Heart left ventricle (tissue), 16 donors: Measurements from ENCODE around the gene THRAP3. TPM values are rescaled to one million over a fixed set of nuclear protein-coding genes. Genes with fewer than 3 reads are reported as not detected.

Source experiments
- ATAC-seq, 4 donors: fragments of 200-7000 bp; cut with Tn5 transposase; one replicate each; pipeline ENCODE4 v1.9.1; 2020 to 2022; ENCODE audit warnings: moderate library complexity in 4 of 4, mild to moderate bottlenecking in 3 of 4, moderate number of reproducible peaks in 1 of 4
- DNase-seq, 5 donors: peaks; one replicate each; pipeline ENCODE4 v3.0.0-alpha.2; 2020
- H3K27ac ChIP-seq, 12 donors: fragments of 200-600 bp; sonication (generic) in 4 of 12; one replicate each; pipeline versions ENCODE4 v1.5.0 to v1.8.0; 2016 to 2022; ENCODE audit warnings: mild to moderate bottlenecking in 2 of 12
- H3K27me3 ChIP-seq, 9 donors: fragments of 200-600 bp; sonication (generic) in 2 of 9; one replicate each; pipeline versions ENCODE4 v1.5.1 to v1.8.0; 2016 to 2022; ENCODE audit warnings: mild to moderate bottlenecking in 3 of 9
- H3K36me3 ChIP-seq, 9 donors: fragments of 200-600 bp; sonication (generic) in 2 of 9; one replicate each; pipeline versions ENCODE4 v1.5.0 to v1.8.0; 2018 to 2022; ENCODE audit warnings: mild to moderate bottlenecking in 2 of 9
- H3K4me1 ChIP-seq, 12 donors: fragments of 200-600 bp; sonication (generic) in 4 of 12; one replicate each; pipeline versions ENCODE4 v1.5.0 to v1.8.0; 2016 to 2022; ENCODE audit warnings: mild to moderate bottlenecking in 3 of 12
- H3K4me3 ChIP-seq, 12 donors: fragments of 200-600 bp; sonication (generic) in 4 of 12; one replicate each; pipeline versions ENCODE4 v1.5.0 to v1.8.0; 2017 to 2022; ENCODE audit warnings: mild to moderate bottlenecking in 9 of 12, moderate library complexity in 4 of 12
- H3K9me3 ChIP-seq, 12 donors: fragments of 200-600 bp; sonication (generic) in 4 of 12; one replicate each; pipeline versions ENCODE4 v1.5.0 to v1.8.0; 2016 to 2022; ENCODE audit warnings: mild to moderate bottlenecking in 1 of 12
- POLR2A ChIP-seq, 2 donors: fragments of 450-650 bp; IDR thresholded peaks; one replicate each; pipeline ENCODE4 v1.6.1; 2017; ENCODE audit warnings: antibody characterized with exemption in 2 of 2, mild to moderate bottlenecking in 2 of 2, moderate library complexity in 2 of 2
- WGBS, 4 donors: extraction: QIAGEN DNeasy Blood & Tissue Kit in 2 of 4; methylation state at CpG; one replicate each; pipeline versions ENCODE4 v1.1.5 to v1.1.7; 2013 to 2018; 5-methylcytosine and 5-hydroxymethylcytosine counted together
- intact Hi-C, 10 donors: fragments of 100-400 bp; cut with DNase I; formaldehyde crosslinking; loops; one replicate each; pipeline versions ENCODE4 v1.11.1 to v1.14.2; 2022
- polyA plus RNA-seq, 2 donors: library from polyadenylated mRNA; stranded (reverse); fragments of 200-250 nt; gene quantifications; one replicate each; pipeline ENCODE4 v1.2.3, GENCODE V29; 2013
- total RNA-seq, 9 donors: library from RNA; depleted of rRNA in 2 of 9; stranded (reverse); fragments of >200 nt in 2 of 9; fragmentation: NEBNext Ultra II Directional in 3 of 9; extraction: Animal tissue kit (Norgen Biotek cat#: 25700) in 3 of 9; gene quantifications; one replicate each; pipeline versions ENCODE4 v1.1.0 to v1.2.4, GENCODE V29; 2016 to 2023
- TF ChIP-seq, protein P1 (sequence below), 12 donors: fragments of 200-600 bp; sonication (generic) in 4 of 12; IDR thresholded peaks; one replicate each; pipeline versions ENCODE4 v1.5.0 to v1.8.0; 2018 to 2022; ENCODE audit warnings: antibody characterized with exemption in 12 of 12, mild to moderate bottlenecking in 5 of 12
- donor health status: ischemic (EF 13 %, LVEDD 7.1; RV severe dilation, severe dysfunction).
- donor health status: healthy with polysubstance abuse.
- donor health status: DM: no; HTN: yes; CAD: no.
- donor health status: DM: no; HTN: no; CAD: no.
- donor health status: ischemic (EF 25% LVEDD 6.9; RV normal size, moderate dysfunction).
- donor health status: ischemic (EF 25% LVEDD 5.7; RV mildly dilated, moderate dysfunction).
- donor health status: healthy.
- donor health status: DM: yes; HTN: yes; CAD: no.
- donor health status: ischemic (EF 35%, LVEDD 5.7; RV mildly dilated, moderate dysfunction).
- donor health status: nonischemic (EF 11% LVEDD 7.7; RV severe dilation, severe dysfunction).
- donor health status: DM: yes; HTN: yes; CAD: no.
- donor health status: PGD.
- donor health status: ischemic (EF 29% LVEDD 5.4; RV normal size, mild dysfunction).
- donor health status: nonischemic (EF 23%, LVEDD 6.1; RV moderate dilation, normal function).

THRAP3 gene
- total and polyA plus RNA-seq, 11 donors: 27.9 to 106 (median 90.1) TPM

DNA sequence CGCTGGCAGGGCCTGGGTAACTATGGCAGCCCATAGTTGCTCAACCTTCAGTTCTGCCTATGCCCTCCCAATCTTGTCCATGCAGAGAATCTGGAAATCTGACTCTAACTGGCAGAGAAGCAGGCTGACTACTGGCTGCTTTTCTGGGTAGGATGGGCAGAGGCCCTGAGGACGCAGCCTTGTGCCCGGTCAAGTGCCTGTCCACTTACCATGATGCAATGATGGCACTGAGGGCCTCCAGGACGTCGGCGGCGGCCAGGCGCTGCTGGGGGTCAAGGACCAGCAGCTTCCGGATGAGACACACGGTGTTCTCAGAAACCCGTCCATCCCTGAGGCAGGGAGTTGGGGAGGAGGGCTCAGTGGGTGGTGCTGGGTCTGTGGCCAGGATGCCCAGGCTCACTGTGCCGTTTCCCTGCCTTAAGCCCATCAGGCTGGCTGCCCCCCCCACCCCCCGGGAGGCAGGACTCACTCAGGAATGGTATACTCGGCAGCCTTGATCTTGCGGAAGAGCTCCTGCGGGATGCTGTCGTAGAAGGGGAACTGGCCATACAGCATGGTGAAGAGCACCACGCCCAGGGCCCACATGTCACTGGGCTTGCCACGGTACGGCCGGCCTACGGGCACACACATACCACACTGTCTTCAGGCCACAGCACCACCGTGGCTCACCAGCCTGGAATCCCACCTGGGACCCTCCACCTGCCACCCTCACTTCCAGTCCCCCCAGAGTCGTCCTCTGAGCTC is 119.6 kb downstream of the THRAP3 start:
- H3K36me3 ChIP-seq: peaks cover 0 to 92% (median 62%) of the 10 kb centered on the region in 9 donors
- 90 to 100% (median 94%) methylated on average over 4 to 24 of the region's 24 CpGs for whole genome bisulfite sequencing, 4 donors
- DNase-seq: no peak
- H3K4me3 ChIP-seq: no peak overlapping the region
- no peaks in the 10 kb centered on the region for H3K27me3 ChIP-seq
- TF ChIP-seq, protein P1, sequence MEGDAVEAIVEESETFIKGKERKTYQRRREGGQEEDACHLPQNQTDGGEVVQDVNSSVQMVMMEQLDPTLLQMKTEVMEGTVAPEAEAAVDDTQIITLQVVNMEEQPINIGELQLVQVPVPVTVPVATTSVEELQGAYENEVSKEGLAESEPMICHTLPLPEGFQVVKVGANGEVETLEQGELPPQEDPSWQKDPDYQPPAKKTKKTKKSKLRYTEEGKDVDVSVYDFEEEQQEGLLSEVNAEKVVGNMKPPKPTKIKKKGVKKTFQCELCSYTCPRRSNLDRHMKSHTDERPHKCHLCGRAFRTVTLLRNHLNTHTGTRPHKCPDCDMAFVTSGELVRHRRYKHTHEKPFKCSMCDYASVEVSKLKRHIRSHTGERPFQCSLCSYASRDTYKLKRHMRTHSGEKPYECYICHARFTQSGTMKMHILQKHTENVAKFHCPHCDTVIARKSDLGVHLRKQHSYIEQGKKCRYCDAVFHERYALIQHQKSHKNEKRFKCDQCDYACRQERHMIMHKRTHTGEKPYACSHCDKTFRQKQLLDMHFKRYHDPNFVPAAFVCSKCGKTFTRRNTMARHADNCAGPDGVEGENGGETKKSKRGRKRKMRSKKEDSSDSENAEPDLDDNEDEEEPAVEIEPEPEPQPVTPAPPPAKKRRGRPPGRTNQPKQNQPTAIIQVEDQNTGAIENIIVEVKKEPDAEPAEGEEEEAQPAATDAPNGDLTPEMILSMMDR (IDR thresholded peaks at IDR 0.05): no peak
- TF ChIP-seq POLR2A (IDR thresholded peaks at IDR 0.05): no peak
- ATAC-seq: no peak
- intact Hi-C loops: loop anchor here in 6 of 10 donors (2.0 to 5.0 kb wide), 2 partner anchors 77 to 78 kb away; no protein-coding TSS in a partner anchor
- no peak overlapping the region for H3K27ac ChIP-seq
- H3K9me3 ChIP-seq: no peaks in the 10 kb centered on the region
- peaks cover 0 to 26% (median 11%) of the 10 kb centered on the region in 12 donors for H3K4me1 ChIP-seq

DNA sequence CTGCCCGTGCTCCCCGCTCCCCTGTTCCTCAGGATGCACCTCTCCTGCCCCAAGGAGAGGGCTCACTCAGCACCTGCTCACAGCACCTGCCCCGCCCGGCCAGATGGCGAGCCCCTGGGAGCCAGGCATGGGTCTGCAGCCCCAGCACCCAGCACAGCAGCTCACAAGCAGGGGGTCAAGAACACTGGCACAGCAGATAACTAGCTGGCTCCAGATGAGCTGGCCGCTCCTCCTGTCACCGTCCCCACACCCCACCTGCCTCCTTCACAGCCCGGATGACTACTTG is 120.1 kb downstream of the THRAP3 start:
- TF ChIP-seq, protein P1 (IDR thresholded peaks at IDR 0.05): no peak
- no peak for TF ChIP-seq POLR2A (IDR thresholded peaks at IDR 0.05)
- Histone ChIP-seq H3K27me3 (no peaks in the 10 kb centered on the region), H3K4me3 (no peak overlapping the region), H3K36me3 (peaks cover 0 to 96% (median 64%) of the 10 kb centered on the region in 9 donors), H3K9me3 (no peaks in the 10 kb centered on the region), H3K4me1 (peaks cover 0 to 26% (median 9%) of the 10 kb centered on the region in 12 donors), H3K27ac (no peak overlapping the region)
- intact Hi-C loops: loop anchor here in 2 of 10 donors (5.0 kb wide), 1 partner anchor 78 kb away; no protein-coding TSS in a partner anchor
- ATAC-seq (no peak), DNase-seq (no peak)
- WGBS, 4 donors: 86 to 97% (median 93%) methylated on average over 8 of the region's 8 CpGs

GRCh38 chr1:36345353-36345752 is 121.1 kb downstream of the THRAP3 start:
- Histone ChIP-seq H3K4me1 (peaks cover 0 to 29% (median 14%) of the 10 kb centered on the region in 12 donors), H3K9me3 (no peaks in the 10 kb centered on the region), H3K27me3 (no peaks in the 10 kb centered on the region), H3K4me3 (no peak overlapping the region), H3K36me3 (peaks cover 0 to 92% (median 65%) of the 10 kb centered on the region in 9 donors), H3K27ac (no peak overlapping the region)
- intact Hi-C loops: no loop called here
- ATAC-seq (no peak), DNase-seq (no peak)
- TF ChIP-seq POLR2A (IDR thresholded peaks at IDR 0.05): no peak
- TF ChIP-seq, protein P1 (IDR thresholded peaks at IDR 0.05): no peak
- 87 to 94% (median 91%) methylated on average over 7 of the region's 7 CpGs for WGBS, 4 donors

DNA sequence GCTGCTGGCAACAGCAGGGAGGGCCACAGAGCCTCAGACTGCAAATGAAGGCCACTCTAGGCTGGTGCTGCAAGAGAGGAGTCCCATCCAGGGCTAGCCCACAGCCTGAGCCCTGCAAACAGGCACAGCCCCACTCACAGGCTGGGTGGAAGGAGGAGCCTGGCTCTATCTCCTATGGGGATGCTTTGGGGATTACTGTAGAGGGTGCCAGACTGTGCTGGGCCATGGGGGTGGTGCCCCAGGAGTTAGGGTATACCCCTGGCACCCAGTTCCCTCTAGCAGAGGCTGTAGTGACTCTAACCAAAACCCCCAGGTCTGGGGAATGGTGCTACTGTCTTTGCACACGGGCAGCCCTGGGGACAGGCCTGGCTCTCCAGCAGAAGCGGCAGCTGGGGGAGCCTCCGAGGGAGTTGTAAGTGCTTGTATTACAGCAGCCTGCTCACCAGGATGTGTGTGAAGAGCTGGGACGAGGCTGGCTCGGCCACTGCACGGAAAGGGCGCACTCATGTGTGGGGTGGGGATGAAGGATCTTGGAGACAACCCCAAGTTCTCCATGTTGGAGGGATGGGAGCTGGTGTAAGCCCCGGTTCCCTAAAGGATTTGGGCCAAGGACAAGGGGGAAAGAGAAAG is 122.6 kb downstream of the THRAP3 start:
- Histone ChIP-seq H3K27ac (no peak overlapping the region), H3K4me1 (peaks cover 0 to 44% (median 26%) of the 10 kb centered on the region in 12 donors), H3K9me3 (no peaks in the 10 kb centered on the region), H3K36me3 (peaks cover 0 to 83% (median 57%) of the 10 kb centered on the region in 9 donors), H3K27me3 (no peaks in the 10 kb centered on the region), H3K4me3 (no peak overlapping the region)
- no peak for TF ChIP-seq POLR2A (IDR thresholded peaks at IDR 0.05)
- TF ChIP-seq, protein P1 (IDR thresholded peaks at IDR 0.05): no peak
- intact Hi-C loops: no loop called here
- ATAC-seq (no peak), DNase-seq (peak in 1 of 5 donors; percentile 40)
- WGBS, 4 donors: 85 to 92% (median 91%) methylated on average over 5 to 8 of the region's 8 CpGs
